HG03025 (cell line): Measurements from ENCODE around the gene TMEM14A.

Experiments
- ATAC-seq: cut with Tn5 transposase; IDR thresholded peaks from one replicate; pipeline ENCODE4 v1.9.1; 2021; ENCODE audit warnings: mild to moderate bottlenecking, moderate library complexity; ENCODE audit not compliant: unreplicated experiment, low FRiP score

The TMEM14A gene, protein sequence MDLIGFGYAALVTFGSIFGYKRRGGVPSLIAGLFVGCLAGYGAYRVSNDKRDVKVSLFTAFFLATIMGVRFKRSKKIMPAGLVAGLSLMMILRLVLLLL

DNA sequence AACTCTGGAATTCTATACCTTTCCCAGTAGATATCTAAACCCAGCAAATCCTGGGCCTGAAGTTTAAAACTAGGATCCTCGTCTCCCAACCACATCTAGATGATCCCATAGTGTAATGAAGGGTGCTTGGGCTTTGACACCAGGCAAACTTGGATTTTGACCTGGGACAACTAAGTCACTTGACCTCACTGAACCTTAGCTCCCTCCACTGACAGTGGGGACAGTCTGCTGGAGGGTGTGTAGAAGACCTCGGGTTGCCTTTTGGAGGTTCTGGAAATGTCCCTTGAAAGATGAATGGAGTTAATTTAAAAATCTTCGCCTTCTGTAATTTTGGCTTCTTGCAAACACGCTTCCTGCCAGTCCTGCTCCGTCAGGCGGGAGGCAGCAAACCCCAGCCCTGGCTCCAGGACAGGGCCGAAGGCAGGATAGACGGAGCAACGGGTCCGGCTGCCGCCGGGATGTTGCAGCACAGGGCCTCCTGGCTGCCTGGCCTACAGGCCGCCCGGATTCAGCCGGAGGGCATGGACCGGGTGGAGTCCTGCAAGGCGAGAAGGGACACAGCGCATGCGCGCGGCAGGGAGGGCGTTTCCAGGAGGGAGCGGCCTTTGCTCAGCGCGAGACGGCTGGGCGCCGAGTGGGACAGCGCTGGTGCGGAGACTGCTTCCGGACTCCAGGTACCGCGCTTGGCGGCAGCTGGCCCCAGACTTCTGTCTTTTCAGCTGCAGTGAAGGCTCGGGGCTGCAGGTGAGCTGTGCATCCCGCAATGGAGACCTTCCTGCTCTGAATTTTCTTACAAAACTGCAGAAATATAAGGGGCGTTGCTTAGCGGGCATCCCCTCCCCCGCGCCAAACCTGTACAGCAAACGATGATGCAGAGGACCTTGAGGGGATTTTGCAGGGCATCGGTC lies at the start of gene TMEM14A:
TMEM14A (plus strand) TSS at position 612 of the 908 bp plus-strand sequence. CDS start 5,990 bp downstream, outside the sequence.
- ATAC-seq, result peak; percentile 95

DNA sequence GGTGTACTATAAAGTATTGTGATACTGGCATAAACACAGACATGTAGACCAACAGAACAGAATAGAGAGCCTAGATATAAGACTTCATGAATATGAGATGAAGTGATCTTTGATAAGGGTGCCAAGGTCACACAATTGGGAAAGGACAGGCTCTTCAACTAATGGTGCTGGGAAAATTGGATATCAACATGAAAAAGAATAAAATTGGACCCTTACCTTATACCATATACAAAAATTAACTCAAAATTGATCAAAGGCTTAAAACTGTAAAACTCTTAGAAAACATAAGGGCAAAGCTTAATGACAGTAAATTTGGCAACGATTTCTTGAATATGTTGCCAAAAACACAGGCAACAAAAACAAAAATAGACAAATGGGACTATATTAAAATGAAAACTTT lies 49.3 kb upstream of the TMEM14A start:
- no peak for ATAC-seq

DNA sequence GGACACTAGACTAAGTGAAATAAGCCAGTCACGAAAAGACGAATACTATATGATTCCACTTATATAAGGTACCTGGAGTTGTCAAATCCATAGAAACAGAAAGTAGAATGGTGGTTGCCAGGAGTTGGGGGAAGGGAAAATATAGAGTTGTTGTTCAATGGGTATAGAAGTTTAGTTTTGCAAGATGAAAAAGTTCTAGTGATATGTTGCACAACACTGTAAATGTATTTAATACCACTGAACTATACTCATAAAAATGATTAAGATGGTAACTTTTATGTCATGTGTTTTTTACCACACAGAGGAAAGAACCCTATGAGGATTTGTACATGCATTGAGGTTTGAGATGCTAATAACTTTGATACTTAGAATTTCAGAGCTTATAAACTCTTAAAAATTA lies 48.1 kb upstream of the TMEM14A start:
- ATAC-seq, result no peak

DNA sequence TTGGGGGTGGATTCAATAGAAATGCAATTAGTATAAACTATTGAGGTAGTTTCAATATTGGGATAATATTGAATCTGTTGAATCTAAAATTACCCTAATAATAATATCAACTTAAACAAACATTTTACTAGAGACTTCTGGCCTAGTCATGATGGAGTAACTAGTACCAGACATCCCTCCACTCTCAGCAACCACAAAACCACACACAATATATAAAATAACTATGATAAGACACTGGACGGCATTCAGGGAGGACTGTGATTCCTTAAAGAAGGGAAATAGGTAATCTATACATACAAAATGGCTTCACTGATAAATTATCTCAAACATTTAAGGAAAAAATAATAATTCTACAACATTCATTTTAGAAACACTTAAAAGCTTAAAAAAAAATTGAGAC lies 38.9 kb upstream of the TMEM14A start:
- no peak for ATAC-seq

DNA sequence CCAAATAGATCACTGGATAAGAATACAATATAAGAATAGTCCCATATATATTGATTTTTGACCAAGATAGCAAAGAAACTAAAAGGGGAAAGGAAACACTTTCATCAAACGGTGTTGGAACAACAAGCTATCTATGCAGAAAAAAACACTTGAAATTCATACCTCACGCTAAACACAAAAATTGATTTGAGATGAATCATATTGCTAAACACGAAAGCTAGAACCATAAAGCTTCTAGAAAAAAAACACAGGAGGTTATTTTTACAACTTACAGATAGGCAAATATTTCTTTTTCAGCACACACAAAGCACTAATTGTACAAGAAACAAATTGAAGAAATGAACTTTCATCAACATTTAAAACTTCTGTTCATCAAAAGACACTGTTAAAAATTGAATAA lies 36.7 kb upstream of the TMEM14A start:
- ATAC-seq, result no peak

DNA sequence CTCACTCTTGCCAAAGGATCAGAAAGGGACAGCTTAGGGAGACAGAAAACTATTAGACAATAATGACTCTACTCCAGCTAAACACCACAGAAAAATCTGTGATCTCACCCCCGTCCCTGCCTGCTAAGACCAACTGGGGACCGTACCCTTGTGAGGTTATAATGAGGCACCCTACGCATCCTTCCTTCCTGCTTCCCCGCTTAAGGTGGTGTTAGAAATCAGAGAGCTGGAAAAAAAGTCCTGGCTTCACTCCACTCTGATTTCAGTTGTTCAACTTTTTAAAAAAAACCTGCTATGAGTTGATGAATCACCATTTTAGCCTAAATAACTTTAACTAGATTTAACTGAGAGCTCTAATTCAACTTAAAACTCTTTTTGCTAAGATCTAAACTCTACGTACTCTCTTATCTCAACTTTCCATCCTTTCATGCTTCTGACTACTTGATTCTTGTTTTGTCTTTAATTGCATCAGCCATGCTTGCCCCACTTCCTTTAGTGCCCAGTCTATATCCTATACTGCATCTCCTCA lies 35.8 kb upstream of the TMEM14A start:
- no peak for ATAC-seq

DNA sequence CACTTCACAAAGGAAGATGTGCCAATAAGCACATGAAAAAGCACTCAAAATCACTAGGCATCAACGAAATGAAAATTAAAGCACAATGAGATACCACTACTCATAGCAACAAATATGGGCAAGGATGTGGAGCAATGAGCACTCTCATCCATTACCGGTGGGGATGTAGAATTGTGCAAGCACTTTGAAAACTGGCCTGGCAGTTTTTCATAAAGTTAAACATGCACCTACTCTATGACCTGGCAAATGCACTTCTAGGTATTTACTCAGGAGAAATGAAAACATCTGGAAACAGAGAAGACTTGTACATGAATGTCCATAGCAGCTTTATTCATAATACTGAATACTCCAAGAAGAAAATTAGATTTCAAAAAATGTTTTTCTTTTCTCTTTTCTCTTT lies 34.1 kb upstream of the TMEM14A start:
- ATAC-seq, result no peak

DNA sequence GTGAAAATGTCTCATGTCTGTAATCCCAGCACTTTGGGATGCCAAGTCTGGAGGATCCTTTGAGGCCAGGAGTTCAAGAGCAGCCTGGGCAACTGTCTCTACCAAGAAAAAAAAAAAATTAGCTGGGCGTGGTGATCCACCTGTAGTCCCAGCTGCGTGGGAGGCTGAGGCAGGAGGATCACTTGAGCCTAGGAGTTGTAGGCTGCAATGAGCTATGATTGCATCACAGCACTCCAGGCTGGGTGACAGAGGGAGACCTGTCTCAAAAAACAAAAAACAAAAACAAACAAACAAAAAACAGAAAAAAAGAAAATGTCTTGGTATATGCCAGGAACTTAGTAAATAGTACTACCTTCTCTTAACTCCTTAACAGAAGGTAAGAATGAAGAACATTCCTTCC lies 31.4 kb upstream of the TMEM14A start:
- no peak for ATAC-seq

DNA sequence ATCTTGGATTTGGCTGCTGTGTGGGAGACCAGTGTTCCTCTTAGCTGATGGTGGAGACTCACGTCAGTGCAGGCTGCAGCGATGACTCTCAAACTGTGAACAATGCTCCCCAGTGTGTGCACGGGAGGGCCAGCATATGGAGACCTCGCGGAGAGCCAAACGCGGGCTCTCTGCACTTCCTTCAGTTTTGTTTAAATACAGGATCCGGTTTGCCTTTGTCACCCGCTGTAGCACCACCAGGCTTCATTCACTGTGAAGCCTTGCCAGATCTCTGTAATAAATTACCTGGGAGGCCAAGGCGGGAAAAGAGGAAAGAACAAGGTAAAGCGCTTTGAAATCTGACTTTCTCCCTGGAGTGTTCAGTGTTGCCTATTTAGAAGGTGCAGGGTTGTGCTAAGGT lies 30.7 kb upstream of the TMEM14A start:
- ATAC-seq, result no peak

DNA sequence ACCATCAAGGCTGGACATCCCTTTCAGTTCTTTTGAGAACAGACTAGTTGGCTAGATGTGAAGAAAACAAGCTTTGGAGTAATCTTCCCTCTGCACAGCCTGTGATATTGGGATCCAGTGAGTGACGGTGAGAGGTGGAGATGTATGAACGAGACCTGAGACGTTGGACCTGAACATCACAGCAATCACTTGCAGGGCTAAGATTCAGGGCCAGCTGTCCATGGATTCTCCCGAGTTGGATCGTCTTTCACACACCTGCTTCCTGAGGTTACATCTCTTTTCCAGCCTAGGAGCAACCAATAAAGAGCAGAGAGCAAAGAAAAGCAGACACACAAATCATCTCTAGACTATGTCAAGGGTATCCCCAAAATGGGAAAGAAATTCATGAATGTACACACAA lies 30.0 kb upstream of the TMEM14A start:
- ATAC-seq, result no peak

DNA sequence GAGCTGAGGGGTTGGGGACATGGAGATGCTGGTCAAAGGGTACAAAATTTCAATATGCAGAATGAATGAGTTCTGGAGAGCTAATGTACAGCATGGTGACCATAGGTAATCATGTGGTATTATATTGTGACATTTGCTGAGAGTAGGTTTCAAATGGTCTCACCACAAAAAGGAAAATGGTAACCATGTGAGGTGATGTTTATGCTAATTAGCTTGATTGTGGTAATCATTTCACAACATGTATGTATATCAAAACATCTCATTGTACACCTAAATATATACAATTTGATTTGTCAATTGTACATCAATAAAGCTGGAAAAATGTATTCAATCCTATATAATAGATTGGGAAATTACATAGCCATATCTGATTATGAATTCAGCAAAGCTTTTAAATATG lies 29.5 kb upstream of the TMEM14A start:
- no peak for ATAC-seq

DNA sequence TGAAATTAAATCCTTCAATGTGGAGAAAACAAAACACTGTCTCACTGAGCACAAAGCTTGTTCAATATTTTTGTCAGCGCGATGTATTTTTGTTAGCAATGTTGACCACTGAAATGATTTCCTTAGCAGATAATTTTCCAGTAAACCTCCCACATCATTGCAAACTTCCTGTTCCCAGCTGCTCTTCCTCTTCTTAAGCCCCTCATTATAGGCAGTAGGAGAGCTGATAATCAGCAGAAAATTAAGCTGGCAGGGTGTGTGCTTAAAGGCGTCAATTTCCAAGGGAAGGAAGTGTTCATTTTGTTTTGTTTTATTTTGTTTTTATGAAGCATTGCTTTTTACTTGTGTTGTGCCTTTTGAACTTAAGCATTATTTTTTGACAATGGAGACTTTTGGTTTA lies 29.1 kb upstream of the TMEM14A start:
- no peak for ATAC-seq

DNA sequence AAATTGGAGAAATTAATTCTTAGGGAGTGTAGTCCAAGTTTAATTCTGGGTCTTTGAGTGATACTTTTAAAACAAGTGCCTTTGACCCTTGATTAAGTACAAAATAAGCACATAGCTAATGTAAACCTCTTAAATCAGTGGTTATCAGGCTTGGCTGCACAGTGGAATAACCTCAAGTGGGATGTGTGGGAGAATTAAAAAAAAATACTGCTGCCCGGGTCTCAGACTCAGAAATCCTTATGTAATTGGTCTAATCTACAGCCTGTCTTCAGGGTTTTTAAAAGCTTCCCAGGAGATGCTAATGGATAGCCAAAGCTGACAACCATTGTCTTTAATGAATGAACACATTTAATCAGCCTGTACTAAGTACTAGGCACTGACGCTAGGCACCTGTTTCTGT lies 28.5 kb upstream of the TMEM14A start:
- no peak for ATAC-seq

DNA sequence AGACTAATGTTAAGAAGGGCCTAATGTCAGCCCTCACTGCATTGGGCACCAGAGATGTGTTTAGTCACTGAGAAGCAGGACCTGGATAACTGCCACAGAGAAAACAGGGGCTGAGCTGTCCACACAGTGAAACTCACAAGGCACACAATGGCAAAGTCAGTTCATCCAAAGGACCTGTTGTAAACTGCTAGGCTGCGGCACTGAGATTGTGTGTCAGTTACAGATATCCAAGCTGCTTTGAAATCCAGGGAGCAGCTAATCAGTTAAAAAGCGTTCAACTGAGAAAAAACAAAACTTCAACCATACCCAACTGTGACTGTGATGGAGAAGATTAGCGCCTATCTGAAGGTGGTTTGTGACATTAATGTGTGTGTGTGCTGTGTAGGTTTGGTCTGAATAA lies 27.8 kb upstream of the TMEM14A start:
- ATAC-seq, result no peak

DNA sequence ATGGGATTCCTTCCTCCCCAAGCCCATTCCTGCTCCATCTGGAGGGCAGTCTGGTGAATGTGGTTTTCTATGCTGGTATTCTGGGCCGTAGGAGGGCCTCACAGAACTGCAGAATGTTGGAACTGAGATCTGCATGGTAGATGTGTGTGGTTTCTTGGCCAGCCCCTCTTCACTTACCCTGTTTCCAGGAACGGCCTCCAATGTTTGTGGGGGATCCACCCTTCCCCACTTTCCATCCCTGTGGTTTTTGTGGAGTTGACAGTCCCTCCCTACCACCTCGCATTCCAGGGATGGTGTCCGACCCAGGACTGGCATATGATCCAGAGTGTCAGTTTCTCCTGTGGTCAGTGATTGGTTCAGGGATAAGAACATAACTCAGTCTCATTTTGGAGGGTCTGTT lies 26.7 kb upstream of the TMEM14A start:
- ATAC-seq, result no peak

DNA sequence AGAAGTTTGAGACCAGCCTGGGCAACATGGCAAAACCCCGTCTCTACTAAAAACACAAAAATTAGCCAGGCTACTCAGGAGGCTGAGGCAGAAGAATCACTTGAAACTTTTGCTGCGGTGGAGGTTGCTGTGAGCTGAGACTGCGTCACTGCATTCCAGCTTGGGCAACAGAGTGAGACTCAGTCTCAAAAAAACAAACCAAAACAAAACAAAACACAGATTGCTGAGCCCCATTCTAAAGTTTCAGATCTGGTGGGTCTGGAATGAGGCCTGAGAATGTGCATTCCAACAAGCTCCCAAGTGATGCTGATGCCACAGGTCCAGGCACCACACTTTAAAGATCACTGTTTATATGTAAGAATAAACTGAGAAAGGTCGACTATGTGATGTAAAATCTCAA lies 24.9 kb upstream of the TMEM14A start:
- ATAC-seq, result no peak

DNA sequence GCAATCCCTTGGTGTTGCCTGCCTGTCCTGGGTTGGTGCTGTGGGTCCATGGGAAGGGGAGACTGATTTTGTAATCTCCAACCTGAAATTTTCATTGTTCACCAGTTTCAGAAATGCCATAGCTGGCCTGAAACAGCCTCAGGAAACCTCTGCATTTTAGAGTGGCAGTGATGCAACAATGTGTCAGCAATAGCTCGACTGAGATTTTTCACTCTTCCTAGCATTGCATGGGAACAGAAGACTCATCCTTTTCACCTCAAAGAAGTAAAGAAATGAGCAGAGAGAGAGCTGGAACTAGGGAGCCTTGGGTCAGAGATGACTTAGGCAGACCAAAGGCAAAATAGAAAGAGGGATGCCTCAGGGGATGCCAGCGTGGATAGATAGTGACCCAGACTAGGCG lies 23.7 kb upstream of the TMEM14A start:
- ATAC-seq, result no peak

DNA sequence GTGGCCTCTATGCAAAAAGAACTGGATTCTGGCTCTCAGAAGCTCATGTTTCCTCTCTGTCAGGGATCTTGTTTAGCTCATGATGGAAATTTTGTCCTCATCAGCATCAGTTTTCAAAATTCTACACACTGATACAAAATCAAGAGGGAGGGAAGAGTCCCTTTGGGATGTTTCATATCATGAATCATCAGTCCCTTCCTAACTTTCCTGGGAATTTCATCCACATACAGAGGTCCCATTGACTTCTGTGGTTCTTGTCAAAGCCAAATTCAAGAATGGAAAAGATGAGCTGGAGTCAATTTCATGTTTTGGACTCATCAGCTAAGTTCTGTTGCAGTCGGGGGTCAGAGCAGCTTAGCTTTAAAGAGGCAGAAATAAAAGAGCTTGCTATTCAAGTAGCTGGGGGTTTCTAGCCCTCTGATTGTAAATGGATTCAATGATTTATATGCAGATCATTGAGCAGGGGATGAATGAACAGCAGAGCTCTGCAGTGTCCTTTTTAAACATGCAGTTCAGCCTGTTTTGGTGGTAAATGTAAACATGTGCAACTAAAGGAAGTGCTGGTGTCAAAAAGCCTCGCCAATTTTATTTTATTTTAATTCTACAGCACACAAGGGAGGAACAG lies 21.3 kb upstream of the TMEM14A start:
- ATAC-seq, result no peak

DNA sequence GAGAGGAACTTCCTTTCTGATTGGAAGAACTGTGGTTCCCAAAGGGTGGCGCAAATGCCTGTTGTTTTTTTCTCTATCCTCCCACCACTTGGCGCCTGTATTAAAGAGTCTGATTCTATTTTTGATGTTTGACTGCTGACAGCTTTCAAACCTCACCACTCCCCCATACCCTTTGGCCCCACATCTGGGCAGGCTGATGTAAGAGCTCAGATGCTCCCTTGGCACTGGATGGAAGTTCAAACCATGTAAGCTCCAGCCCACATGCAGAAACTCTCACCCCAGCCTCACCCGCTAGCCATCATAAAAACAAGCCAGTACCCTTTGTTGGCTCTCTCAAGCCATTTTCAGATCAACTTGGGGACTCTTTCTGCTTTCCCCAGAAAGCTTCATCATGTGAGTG lies 20.0 kb upstream of the TMEM14A start:
- no peak for ATAC-seq

DNA sequence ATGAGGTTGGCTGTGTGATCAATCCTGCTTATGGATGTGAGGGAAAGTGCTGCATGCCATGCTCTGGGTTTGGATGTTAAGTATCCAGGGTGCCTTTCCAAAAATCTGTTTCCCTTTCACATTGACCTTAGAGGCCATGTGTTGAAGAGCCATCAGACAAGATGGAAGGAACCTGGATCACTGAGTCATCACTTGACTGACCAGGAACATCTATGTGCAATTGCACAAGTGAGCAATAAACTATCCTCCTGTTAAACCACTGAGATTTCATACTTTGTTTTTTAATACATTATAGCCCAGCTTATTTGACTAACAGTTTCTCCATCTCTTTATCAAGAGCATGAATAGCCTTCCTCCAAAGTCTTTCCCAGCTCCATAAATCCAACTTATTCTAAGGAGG lies 17.8 kb upstream of the TMEM14A start:
- no peak for ATAC-seq

DNA sequence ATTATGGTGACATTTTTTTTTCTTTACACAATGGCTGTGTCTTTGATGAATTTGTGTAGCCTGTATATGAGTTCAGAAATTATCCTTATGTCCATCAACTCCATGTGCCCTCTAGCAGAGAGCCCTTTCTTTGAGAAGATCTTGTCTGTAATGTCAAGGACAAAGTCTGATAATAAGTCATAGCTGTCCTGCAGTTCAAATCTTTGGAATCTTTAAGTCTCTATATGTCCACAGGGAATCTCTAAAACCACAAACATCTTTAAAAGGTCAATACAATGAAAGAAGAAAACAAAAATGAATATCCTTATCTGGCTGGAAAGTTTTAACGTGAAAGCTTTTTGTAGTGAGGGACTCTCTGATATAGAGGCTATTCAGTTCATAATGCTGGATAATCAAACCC lies 16.9 kb upstream of the TMEM14A start:
- no peak for ATAC-seq

DNA sequence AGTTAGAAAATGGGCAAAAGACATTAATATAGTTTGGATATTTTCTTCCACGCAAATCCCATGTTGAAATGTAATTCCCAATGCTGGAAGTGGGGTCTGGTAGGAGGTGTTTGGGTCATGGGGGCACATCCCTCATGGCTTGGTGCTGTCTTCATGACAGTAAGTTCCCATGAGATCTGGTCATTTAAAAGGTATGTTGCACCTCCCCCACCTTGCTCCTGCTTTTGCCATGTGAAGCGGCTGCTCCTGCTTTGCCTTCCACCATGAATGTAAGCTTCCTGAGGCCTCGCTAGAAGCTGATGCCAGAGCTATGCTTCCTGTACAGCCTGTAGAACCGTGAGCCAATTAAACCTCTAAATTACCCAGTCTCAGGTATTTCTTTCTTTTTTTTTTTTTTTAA lies 16.3 kb upstream of the TMEM14A start:
- no peak for ATAC-seq
